ENCODE results near the gene PRIM2. TPM values are rescaled to one million over a fixed set of nuclear protein-coding genes. Genes with fewer than 3 reads are reported as not detected.

Gene PRIM2
- total and polyA plus RNA-seq, 11 donors: 1.6 to 5.4 (median 4.4) TPM

DNA sequence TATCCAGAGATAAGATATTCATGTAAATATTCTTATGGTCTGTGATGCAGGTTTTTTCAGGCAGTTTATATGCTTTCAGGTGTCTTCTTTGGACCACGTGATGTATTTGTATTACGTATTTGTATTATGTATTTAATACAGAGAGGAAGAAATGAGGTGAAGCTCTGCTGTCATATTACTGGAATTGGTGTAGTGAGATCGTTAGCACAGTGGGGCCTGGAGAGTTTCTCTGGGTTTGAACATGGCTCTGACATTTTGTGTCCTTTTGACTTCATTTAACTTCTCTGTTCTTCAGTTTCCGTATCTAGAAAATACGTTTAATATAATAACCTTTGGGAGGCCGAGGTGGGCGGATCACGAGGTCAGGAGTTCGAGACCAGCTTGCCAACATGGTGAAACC lies 1.6 kb upstream of the PRIM2 start:
- no peak for TF ChIP-seq CTCF (IDR thresholded peaks at IDR 0.05)
- no peak for TF ChIP-seq POLR2A (IDR thresholded peaks at IDR 0.05)
- intact Hi-C loops (cut with DNase I): loop anchor here in 9 of 10 donors (1.0 to 10.0 kb wide), 14 partner anchors 94 to 414 kb away; partner anchors contain the start of genes BAG2 (in 5 of the 9), RAB23 (in 3 of the 9), BEND6 (in 2 of the 9) and KIAA1586 (in 1 of the 9)
- Histone ChIP-seq H3K27ac (peak overlapping the region in 1 of 12 donors; percentile 74), H3K4me3 (no peak overlapping the region), H3K27me3 (no peaks in the 10 kb centered on the region), H3K4me1 (peaks cover 0 to 21% (median 9%) of the 10 kb centered on the region in 12 donors), H3K36me3 (peaks cover 0 to 20% (median 11%) of the 10 kb centered on the region in 9 donors), H3K9me3 (no peaks in the 10 kb centered on the region)
- no peak for DNase-seq
- 76 to 79% (median 78%) methylated on average over 9 of the region's 9 CpGs for WGBS, 4 donors
- ATAC-seq: no peak

DNA sequence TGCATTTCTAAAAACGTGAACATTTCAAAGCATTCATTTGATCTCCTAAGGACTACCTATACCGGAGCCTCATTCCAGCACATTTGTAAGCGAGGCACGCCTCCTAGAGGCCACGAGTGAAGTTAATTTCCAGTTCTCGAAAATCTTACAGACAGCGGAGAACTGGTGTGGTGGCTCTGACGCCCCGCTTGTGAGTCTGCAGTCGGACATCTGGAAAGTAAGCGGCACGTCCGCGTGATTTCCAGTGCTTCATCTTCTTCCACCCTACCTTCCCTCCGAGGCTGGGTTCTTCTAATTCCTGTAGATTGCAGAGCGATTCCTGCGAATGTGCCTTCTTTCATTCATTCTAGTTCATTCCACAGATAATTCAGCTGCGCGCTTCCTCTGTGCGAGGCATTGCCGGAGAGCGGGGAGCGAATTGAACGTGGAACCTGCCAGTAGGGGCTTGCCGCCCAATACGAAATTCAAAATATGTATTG lies 810 bp upstream of the PRIM2 start:
- TF ChIP-seq POLR2A (IDR thresholded peaks at IDR 0.05) (no peak), CTCF (IDR thresholded peaks at IDR 0.05) (peak; percentile 70 to 91 (median 79))
- no peaks in the 10 kb centered on the region for H3K9me3 ChIP-seq
- H3K4me1 ChIP-seq: peaks cover 0 to 21% (median 9%) of the 10 kb centered on the region in 12 donors
- H3K27ac ChIP-seq: peak overlapping the region in 11 of 12 donors; percentile 11 to 74 (median 61)
- peak; percentile 88 to 96 (median 93) for ATAC-seq
- H3K27me3 ChIP-seq: no peaks in the 10 kb centered on the region
- DNase-seq: peak; percentile 77 to 85 (median 81)
- H3K4me3 ChIP-seq: peak overlapping the region; percentile 57 to 76 (median 69)
- WGBS, 4 donors: 0% methylated on average over 25 to 26 of the region's 26 CpGs
- peaks cover 0 to 28% (median 18%) of the 10 kb centered on the region in 9 donors for H3K36me3 ChIP-seq
- intact Hi-C loops (cut with DNase I): loop anchor here in 9 of 10 donors (1.0 to 10.0 kb wide), 13 partner anchors 94 to 414 kb away; partner anchors contain the start of genes BAG2 (in 5 of the 9), RAB23 (in 3 of the 9), BEND6 (in 2 of the 9) and KIAA1586 (in 1 of the 9)

DNA sequence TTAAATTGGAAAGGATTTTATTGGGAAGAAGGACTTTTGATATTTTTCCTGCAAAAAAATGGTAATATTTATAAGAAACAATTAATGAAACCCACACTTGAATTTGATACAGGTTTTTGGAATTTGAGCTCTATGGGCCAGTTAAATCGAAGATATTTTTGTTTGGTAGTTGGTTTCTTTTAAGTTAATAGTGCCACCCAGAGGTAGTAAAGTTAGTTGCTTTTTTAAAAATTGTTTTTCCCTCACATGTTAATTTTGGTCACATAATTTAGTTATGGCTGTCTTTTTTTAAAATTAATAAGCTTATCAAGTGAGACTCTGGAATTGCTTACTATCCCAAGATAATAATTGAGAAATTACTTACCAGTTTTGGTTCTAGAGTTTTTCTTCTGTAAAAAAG lies 7.1 kb downstream of the PRIM2 start:
- intact Hi-C loops (cut with DNase I): loop anchor here in 3 of 10 donors (1.0 to 10.0 kb wide), 4 partner anchors 130 to 422 kb away; no protein-coding TSS in a partner anchor
- Histone ChIP-seq H3K27ac (no peak overlapping the region), H3K4me3 (no peak overlapping the region), H3K9me3 (peaks cover 0 to 11% (median 4%) of the 10 kb centered on the region in 12 donors), H3K27me3 (no peaks in the 10 kb centered on the region), H3K4me1 (no peaks in the 10 kb centered on the region), H3K36me3 (peaks cover 0 to 91% (median 70%) of the 10 kb centered on the region in 9 donors)
- DNase-seq: no peak
- WGBS, 4 donors: 0 to 12% (median 3%) methylated on average over 1 of the region's 1 CpG
- ATAC-seq: no peak
- peak; percentile 8 to 58 (median 44) for TF ChIP-seq CTCF (IDR thresholded peaks at IDR 0.05)
- no peak for TF ChIP-seq POLR2A (IDR thresholded peaks at IDR 0.05)

- Histone ChIP-seq H3K27me3 (no peaks in the 10 kb centered on the region), H3K4me3 (no peak overlapping the region), H3K9me3 (peaks cover 0 to 39% (median 18%) of the 10 kb centered on the region in 12 donors), H3K36me3 (peaks cover 0 to 72% (median 56%) of the 10 kb centered on the region in 9 donors), H3K4me1 (no peaks in the 10 kb centered on the region), H3K27ac (no peak overlapping the region)
- no peak for TF ChIP-seq CTCF (IDR thresholded peaks at IDR 0.05)
- no peak for TF ChIP-seq POLR2A (IDR thresholded peaks at IDR 0.05)
- intact Hi-C loops (cut with DNase I): loop anchor here in 2 of 10 donors (10.0 kb wide), 2 partner anchors 133 to 303 kb away; no protein-coding TSS in a partner anchor
- ATAC-seq (no peak), DNase-seq (no peak)
- 92 to 95% (median 93%) methylated on average over 2 of the region's 2 CpGs for WGBS, 4 donors
Measured at GRCh38 chr6:57327311-57327710, 9.9 kb downstream of the PRIM2 start.
